HG02798 (cell line): ENCODE measurements around the gene PTF1A.
"Not testable (repeated sequence)": the region's sequence is repeated elsewhere in the genome, so short reads cannot be mapped to it uniquely, and the experiment has no call there.

ENCODE experiments used
- ATAC-seq: cut with Tn5 transposase; IDR thresholded peaks from one replicate; pipeline ENCODE4 v1.9.1; 2021; ENCODE audit warnings: mild to moderate bottlenecking; ENCODE audit not compliant: unreplicated experiment, poor library complexity

The PTF1A gene

DNA sequence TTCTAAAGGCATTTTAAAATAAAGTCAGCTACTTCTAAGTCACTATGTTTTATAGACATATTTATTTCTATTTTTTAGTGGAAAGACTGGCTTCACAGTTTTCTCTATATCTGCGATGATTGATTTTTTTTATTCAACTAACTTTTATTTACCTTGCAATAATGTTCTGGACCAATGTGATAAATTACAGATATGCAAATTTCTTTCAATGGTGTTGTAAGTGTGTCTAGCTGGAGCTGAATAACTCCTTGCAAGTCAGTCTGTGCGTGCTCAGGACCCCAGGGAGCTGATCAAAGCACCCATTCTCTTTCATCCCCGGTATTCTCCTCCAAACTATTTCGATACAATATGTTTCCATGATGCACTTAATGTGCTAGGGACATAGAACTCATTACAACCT lies 9.7 kb downstream of the PTF1A start:
- no peak for ATAC-seq

- ATAC-seq = no peak
Observed at GRCh38 chr10:23202779-23203178, 10.7 kb downstream of the PTF1A start.

DNA sequence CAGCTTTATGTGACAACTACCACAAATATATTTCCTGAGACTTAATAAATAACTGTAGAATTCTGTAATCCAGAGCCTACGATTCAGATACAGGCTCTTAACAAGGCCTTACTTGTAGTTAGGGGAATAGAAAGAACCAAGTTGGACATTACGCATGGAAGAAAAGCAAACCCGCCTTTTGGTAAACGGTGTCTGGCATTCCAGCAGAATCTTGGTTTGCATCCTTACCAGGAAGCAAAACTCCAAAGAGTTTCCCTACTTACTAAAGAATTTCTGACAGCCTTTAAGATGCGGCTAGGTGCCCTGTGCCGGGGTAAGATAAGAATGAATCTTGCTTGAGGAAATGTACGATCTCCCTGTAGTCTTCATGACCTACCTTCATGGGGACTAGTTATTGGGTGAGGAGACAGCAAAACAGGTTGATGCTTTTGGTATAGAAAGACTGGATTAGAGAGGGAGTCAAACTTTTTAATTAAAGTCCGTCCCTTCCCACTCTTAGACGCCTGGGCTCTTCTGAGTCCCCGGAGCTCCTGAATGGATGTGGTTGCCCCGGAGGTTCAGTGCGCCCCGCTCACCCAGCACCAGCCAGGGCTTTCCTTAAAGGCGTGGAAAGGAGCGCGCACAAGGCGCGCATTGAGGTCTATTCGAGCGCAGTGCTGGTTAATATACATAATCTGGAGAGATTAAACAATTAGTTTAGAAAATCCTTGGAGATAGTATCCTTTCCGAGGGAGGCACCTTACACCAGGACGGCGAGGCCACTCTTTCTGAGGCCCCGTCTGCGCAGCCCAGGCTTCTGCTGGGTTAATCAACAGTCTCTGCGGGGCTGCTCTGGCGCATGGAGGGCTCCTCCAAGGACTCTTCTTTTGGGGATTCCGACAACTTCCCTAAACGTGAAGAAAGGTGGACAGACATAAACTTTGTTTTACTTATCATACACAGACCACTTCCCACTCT lies 11.5 kb downstream of the PTF1A start:
- no peak for ATAC-seq

GRCh38 chr10:23204773-23205172 lies 12.7 kb downstream of the PTF1A start:
- ATAC-seq = no peak

- no peak for ATAC-seq
Observed at GRCh38 chr10:23205972-23206642, 14.0 kb downstream of the PTF1A start.

DNA sequence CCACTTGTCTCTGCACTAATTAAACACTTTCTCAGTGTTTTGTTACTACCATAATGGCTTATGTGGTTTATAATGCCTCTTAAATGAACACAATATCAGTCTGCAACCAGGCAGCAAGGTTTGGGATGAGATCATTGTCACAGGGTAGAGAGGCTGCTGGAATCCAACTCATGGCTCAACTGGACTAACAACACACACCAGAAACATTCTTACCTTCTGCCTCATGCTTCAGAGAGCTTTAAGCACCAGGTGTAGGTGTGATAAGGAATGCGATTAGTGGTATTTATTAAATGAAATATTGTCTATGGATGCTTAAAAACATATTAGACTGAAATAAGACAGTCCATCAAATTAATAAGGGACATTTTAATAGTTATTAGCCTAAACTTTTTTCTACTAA lies 25.4 kb downstream of the PTF1A start:
- ATAC-seq = no peak

DNA sequence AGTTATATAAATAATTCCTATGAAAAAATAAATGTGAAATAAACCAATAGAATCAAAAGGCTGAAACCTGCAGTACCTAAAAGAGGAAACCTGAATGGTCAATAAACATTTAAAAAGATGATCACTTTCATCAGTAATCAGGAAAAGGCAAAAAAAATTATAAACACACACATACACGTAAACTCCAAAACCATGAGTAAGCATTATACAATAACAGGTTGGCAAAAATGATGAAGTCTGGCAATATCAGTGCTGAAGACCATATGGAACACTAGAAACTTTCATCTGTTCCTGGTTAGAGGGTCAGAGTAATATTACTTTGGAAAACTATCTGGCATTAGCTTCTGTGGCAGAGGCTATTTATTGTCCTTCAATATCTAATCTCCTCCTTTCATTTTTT lies 38.5 kb downstream of the PTF1A start:
- ATAC-seq = no peak

- ATAC-seq = no peak
Observed at GRCh38 chr10:23238015-23238414, 45.9 kb downstream of the PTF1A start.

GRCh38 chr10:23241779-23242178 lies 49.7 kb downstream of the PTF1A start:
- ATAC-seq = not testable (repeated sequence)
